Endodermal cell (in vitro differentiated cells): ENCODE measurements around the gene ERC1. TPM values are rescaled to one million over a fixed set of nuclear protein-coding genes. Genes with fewer than 3 reads are reported as not detected.

Source experiments
- DNase-seq: peaks from one replicate; pipeline ENCODE4 v3.0.0-alpha.2; 2017
- H3K27ac ChIP-seq: 2 replicates; pipeline ENCODE4 v1.5.1; 2013; ENCODE audit warnings: mild to moderate bottlenecking, low read depth, low read length, moderate library complexity
- H3K27me3 ChIP-seq: 2 replicates; pipeline ENCODE4 v1.6.1; 2013; ENCODE audit warnings: mild to moderate bottlenecking, low read length, moderate library complexity; ENCODE audit not compliant: insufficient read depth, control insufficient read depth, poor library complexity, severe bottlenecking
- H3K36me3 ChIP-seq: 2 replicates; pipeline ENCODE4 v1.7.0; 2013; ENCODE audit warnings: mild to moderate bottlenecking, low read length, moderate library complexity; ENCODE audit not compliant: control insufficient read depth, insufficient read depth
- H3K4me1 ChIP-seq: one replicate; pipeline ENCODE4 v1.7.0; 2013; ENCODE audit warnings: low read length; ENCODE audit not compliant: control insufficient read depth, insufficient read depth
- H3K4me3 ChIP-seq: 2 replicates; pipeline ENCODE4 v1.5.1; 2013; ENCODE audit warnings: mild to moderate bottlenecking, low read length, moderate library complexity
- H3K9ac ChIP-seq: 2 replicates; pipeline ENCODE4 v1.6.1; 2013; ENCODE audit warnings: mild to moderate bottlenecking, low read length, moderate library complexity; ENCODE audit not compliant: poor library complexity, severe bottlenecking; ENCODE audit errors: extremely low read depth
- H3K9me3 ChIP-seq: 2 replicates; pipeline ENCODE4 v1.6.1; 2013; ENCODE audit warnings: mild to moderate bottlenecking, low read length, moderate library complexity; ENCODE audit not compliant: control insufficient read depth
- H3K27ac Mint-ChIP-seq: 2 replicates; pipeline ENCODE4 v1.8.0; 2020; ENCODE audit warnings: mixed read lengths
- H3K27me3 Mint-ChIP-seq: 2 replicates; pipeline ENCODE4 v1.8.0; 2021; ENCODE audit warnings: mild to moderate bottlenecking, mixed read lengths; ENCODE audit not compliant: insufficient read depth
- H3K36me3 Mint-ChIP-seq: 2 replicates; pipeline ENCODE4 v1.8.0; 2020; ENCODE audit warnings: low read depth, mixed read lengths
- H3K4me1 Mint-ChIP-seq: 2 replicates; pipeline ENCODE4 v1.8.0; 2020; ENCODE audit warnings: mixed read lengths
- H3K4me3 Mint-ChIP-seq: 2 replicates; pipeline ENCODE4 v1.8.0; 2020; ENCODE audit warnings: mild to moderate bottlenecking, moderate library complexity, mixed read lengths
- H3K9me3 Mint-ChIP-seq: 2 replicates; pipeline ENCODE4 v1.8.0; 2020; ENCODE audit warnings: mild to moderate bottlenecking, mixed read lengths
- WGBS, 2 experiments: methylation state at CpG; one replicate each; pipeline versions ENCODE4 v1.1.5 to v1.1.7; 2013; ENCODE audit warnings: missing lambda C conversion rate in 2 of 2, mixed read lengths in 1 of 2; ENCODE audit not compliant: insufficient coverage in 1 of 2, insufficient read length in 1 of 2; 5-methylcytosine and 5-hydroxymethylcytosine counted together
- total RNA-seq, 2 donors: library from RNA; stranded (reverse); fragmentation: NEBNext Ultra II Directional in 1 of 2; extraction: Animal tissue kit (Norgen Biotek cat#: 25700) in 1 of 2; gene quantifications; 2 replicates in 1 of 2; 3 replicates in 1 of 2; pipeline ENCODE4 v1.2.1, GENCODE V29; 2021
- TF ChIP-seq, protein P1 (sequence below): fragments of 200-600 bp; sonication (generic); conservative IDR thresholded peaks from 2 replicates; pipeline ENCODE4 v1.5.0; 2021; ENCODE audit warnings: antibody characterized with exemption, mild to moderate bottlenecking

Gene ERC1
- total RNA-seq, 2 donors from 2014 or later = 60.6 to 159 TPM

DNA sequence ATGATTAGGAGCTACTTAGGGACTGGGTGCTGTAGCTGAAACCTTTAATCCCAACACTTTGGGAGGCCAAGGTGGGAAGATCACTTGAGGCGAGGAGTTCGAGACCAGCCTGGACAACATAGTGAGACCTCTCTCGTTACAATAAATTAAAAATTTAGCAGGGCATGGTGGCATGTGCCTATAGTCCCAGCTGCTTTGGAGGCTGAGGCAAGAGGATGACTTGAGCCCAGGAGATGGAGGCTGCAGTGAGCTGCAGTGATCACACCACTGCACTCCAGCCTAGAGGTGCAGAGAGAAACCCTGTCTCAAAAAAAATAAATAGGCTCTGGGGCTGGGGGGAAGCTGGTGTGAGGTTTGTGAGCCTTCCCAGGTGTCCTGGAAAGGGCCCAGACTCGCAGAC is 506.1 kb downstream of the ERC1 start:
- TF ChIP-seq, protein P1, sequence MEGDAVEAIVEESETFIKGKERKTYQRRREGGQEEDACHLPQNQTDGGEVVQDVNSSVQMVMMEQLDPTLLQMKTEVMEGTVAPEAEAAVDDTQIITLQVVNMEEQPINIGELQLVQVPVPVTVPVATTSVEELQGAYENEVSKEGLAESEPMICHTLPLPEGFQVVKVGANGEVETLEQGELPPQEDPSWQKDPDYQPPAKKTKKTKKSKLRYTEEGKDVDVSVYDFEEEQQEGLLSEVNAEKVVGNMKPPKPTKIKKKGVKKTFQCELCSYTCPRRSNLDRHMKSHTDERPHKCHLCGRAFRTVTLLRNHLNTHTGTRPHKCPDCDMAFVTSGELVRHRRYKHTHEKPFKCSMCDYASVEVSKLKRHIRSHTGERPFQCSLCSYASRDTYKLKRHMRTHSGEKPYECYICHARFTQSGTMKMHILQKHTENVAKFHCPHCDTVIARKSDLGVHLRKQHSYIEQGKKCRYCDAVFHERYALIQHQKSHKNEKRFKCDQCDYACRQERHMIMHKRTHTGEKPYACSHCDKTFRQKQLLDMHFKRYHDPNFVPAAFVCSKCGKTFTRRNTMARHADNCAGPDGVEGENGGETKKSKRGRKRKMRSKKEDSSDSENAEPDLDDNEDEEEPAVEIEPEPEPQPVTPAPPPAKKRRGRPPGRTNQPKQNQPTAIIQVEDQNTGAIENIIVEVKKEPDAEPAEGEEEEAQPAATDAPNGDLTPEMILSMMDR = no peak

DNA sequence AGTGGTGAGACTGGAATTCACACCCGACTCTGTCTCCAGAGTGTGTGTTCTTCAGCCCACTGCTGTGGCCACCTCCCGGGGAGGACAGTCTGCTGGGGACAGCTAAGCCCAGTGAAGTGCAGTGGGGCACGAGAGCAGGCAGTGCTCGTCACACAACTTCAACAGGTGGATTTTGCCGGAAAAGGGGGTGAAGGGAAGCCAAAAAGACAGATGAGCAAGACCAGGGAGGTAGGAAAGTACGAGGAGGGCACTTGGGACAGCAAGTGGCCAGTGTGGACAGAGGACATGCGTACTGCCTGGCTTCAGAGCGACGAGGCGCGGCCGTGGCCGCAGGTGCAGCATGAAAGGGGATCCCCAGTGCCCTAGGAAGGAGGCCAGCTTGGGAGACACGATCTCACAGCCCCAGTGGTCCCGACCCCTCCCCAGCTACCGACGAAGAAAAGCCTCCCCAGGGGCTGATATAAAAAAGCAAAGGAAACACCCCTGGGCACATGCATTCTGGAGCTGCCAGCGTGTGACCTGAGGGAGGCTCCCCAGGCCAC is 507.2 kb downstream of the ERC1 start:
- WGBS, 2 experiments = 84 to 86% methylated on average over 12 to 18 of the region's 18 CpGs
- Mint-ChIP-seq H3K27me3 (peaks cover 2% of the 10 kb centered on the region), H3K36me3 (peaks cover 26% of the 10 kb centered on the region), H3K27ac (no peak overlapping the region), H3K4me1 (no peaks in the 10 kb centered on the region), H3K9me3 (peaks cover 23% of the 10 kb centered on the region), H3K4me3 (no peak overlapping the region)
- no peak for DNase-seq
- H3K9me3 ChIP-seq = no peaks in the 10 kb centered on the region
- H3K27ac ChIP-seq = no peak overlapping the region
- no peak overlapping the region for H3K4me3 ChIP-seq
- H3K4me1 ChIP-seq = no peaks in the 10 kb centered on the region
- H3K36me3 ChIP-seq = no peaks in the 10 kb centered on the region
- TF ChIP-seq, protein P1 = no peak
- no peaks in the 10 kb centered on the region for H3K27me3 ChIP-seq
- H3K9ac ChIP-seq = no peak overlapping the region

More for the DNA sequence above, 506.1 kb downstream of the ERC1 start:
- no peaks in the 10 kb centered on the region for H3K27me3 Mint-ChIP-seq
- H3K36me3 Mint-ChIP-seq = peaks cover 34% of the 10 kb centered on the region
- DNase-seq = peak; percentile 29
- H3K4me3 Mint-ChIP-seq = no peak overlapping the region
- peaks cover 5% of the 10 kb centered on the region for H3K4me1 Mint-ChIP-seq
- H3K27ac Mint-ChIP-seq = no peak overlapping the region
- peaks cover 23% of the 10 kb centered on the region for H3K9me3 Mint-ChIP-seq
- H3K4me3 ChIP-seq = no peak overlapping the region
- no peaks in the 10 kb centered on the region for H3K27me3 ChIP-seq
- WGBS, 2 experiments = 74 to 94% methylated on average over 4 of the region's 4 CpGs
- no peaks in the 10 kb centered on the region for H3K9me3 ChIP-seq
- H3K27ac ChIP-seq = no peak overlapping the region
- no peaks in the 10 kb centered on the region for H3K4me1 ChIP-seq
- no peak overlapping the region for H3K9ac ChIP-seq
- H3K36me3 ChIP-seq = peaks cover 7% of the 10 kb centered on the region

DNA sequence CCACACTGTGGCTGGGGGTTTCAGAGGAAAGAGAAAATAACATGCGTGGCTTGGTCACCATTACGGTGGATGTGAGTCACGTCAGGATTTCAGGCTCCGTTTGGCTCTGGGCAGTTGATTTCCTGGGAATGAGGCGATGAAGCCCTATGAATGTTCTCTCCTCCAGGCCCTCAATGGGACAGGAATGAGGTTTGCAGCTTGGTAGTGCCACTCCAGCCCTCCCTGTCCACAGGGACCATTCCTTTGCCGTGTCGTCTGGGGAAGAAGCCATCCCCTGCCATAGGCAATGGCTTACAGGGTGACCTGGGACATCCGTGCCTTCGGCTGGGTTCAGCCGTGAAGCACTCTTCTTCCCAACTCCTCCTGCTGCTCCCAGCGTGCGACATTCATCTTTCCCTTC is 508.3 kb downstream of the ERC1 start:
- Histone ChIP-seq H3K9me3 (no peaks in the 10 kb centered on the region), H3K27ac (no peak overlapping the region), H3K9ac (no peak overlapping the region), H3K4me3 (no peak overlapping the region), H3K4me1 (no peaks in the 10 kb centered on the region), H3K27me3 (no peaks in the 10 kb centered on the region), H3K36me3 (no peaks in the 10 kb centered on the region)
- Mint-ChIP-seq H3K4me3 (no peak overlapping the region), H3K4me1 (no peaks in the 10 kb centered on the region), H3K36me3 (peaks cover 17% of the 10 kb centered on the region), H3K27me3 (peaks cover 2% of the 10 kb centered on the region), H3K9me3 (peaks cover 23% of the 10 kb centered on the region), H3K27ac (no peak overlapping the region)
- DNase-seq = no peak
- TF ChIP-seq, protein P1 = no peak
- WGBS, 2 experiments = 95% methylated on average over 12 of the region's 12 CpGs
